Measurements from ENCODE around the gene RLN3. TPM values are rescaled to one million over a fixed set of nuclear protein-coding genes. Genes with fewer than 3 reads are reported as not detected.

Gene RLN3
- total and polyA plus RNA-seq, 10 of the 15 experiments (the other 5 are each of a cell fraction or from before 2014, with no cell fraction given): not detected

DNA sequence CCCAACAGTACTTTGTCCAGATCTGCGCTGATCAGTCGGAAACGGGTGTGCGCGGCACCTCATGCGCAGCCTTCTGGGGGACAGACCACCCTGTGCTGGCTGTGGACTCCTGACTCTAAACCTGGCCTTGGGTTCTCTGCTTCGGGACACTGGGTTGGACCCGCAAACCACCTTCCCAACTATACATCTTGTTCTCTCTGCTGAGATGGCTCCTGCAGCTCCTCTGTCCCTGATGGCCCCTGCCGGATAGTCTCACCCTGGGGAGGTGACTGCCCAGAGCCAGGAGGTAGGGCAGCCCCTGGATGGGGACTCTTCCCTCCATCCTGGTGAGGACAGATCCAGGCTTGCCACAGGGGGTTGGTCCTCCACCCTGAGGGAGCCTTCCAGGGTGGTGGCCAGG is 45.2 kb upstream of the RLN3 start (continued):
- TF ChIP-seq, protein P1, sequence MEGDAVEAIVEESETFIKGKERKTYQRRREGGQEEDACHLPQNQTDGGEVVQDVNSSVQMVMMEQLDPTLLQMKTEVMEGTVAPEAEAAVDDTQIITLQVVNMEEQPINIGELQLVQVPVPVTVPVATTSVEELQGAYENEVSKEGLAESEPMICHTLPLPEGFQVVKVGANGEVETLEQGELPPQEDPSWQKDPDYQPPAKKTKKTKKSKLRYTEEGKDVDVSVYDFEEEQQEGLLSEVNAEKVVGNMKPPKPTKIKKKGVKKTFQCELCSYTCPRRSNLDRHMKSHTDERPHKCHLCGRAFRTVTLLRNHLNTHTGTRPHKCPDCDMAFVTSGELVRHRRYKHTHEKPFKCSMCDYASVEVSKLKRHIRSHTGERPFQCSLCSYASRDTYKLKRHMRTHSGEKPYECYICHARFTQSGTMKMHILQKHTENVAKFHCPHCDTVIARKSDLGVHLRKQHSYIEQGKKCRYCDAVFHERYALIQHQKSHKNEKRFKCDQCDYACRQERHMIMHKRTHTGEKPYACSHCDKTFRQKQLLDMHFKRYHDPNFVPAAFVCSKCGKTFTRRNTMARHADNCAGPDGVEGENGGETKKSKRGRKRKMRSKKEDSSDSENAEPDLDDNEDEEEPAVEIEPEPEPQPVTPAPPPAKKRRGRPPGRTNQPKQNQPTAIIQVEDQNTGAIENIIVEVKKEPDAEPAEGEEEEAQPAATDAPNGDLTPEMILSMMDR (IDR thresholded peaks at IDR 0.05 in 2 of 3, conservative IDR thresholded peaks at IDR 0.05 in 1 of 3; ENCODE audit: control insufficient read depth in 2 of 3, extremely low read depth in 1 of 3, insufficient read depth in 1 of 3, low read depth in 3 of 3, low read length in 3 of 3): no peak
- TF ChIP-seq RAD51 (IDR thresholded peaks at IDR 0.05) (no peak), KAT2A (conservative IDR thresholded peaks at IDR 0.05; ENCODE audit: control insufficient read depth, low read depth, low read length) (no peak), SREBF1 (IDR thresholded peaks at IDR 0.05; ENCODE audit: low read length) (no peak), GATAD2B (conservative IDR thresholded peaks at IDR 0.05; ENCODE audit: low read depth) (no peak), E2F8 (IDR thresholded peaks at IDR 0.05; ENCODE audit: low read depth, partially characterized antibody) (no peak)

DNA sequence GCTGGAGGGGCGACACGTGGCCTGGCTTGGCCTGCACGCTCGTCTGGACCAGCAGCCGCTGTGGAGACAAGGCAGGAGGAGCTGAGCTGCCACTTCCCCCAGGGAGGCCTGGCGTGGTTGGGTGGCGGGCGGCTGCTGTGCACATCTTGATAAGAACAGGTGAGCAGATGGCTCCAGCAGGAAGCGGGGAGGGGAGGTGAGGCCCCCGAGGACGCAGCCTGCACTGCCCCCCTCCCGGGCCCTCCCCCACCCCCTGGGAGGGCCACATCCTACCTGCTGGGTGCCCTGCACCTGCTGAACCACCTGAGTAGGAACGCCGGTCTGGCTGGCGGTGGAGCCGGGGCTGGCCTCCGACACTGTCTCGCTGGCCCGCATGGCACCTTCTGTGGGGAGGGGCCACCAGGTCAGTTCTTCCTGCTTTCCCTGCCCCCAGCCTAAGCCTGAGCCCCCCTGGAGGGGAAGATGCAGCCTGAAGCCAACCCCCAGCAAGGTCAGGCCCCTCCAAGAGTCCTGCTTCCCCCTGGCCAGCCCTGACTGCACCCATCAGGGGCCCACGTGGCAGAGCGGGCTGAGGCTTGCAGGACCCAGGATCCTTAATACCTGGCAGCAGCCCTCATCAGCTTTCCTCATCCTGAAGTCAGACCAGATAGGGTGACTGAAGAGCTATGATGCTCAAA is 44.6 kb upstream of the RLN3 start:
- H3K9ac ChIP-seq (ENCODE audit: control insufficient read depth, insufficient read depth, low read length): no peak overlapping the region
- no peak overlapping the region for H3K4me2 ChIP-seq (ENCODE audit: control insufficient read depth, insufficient read depth)
- H3K27ac ChIP-seq (ENCODE audit: control insufficient read depth, insufficient read depth): no peak overlapping the region
- ChIA-PET RAD21 (ENCODE audit: unreplicated experiment) (interaction anchor here (0.6 kb wide), 1 partner anchor 70 kb away, joined by 3 read pairs; no protein-coding TSS in a partner anchor), CTCF (interaction anchor here (0.8 kb wide), 1 partner anchor 89 kb away, joined by 4 read pairs; the partner anchor contains the start of gene MISP3), POLR2A (no interaction called here), SMC1A (ENCODE audit: uncharacterized antibody, unreplicated experiment) (no interaction called here)
- peaks cover 27% of the 10 kb centered on the region for H3K4me1 ChIP-seq (ENCODE audit: control insufficient read depth, insufficient read depth, low read length)
- DNase-seq (ENCODE audit: low read depth, low spot score) (no peak), ATAC-seq (no peak), FAIRE-seq (no peak)
- intact Hi-C loops (cut with micrococcal nuclease; ENCODE audit: unreplicated experiment): loop anchor here (10.0 kb wide), 1 partner anchor 51 kb away; the partner anchor contains the start of gene IL27RA
- H2AFZ ChIP-seq (ENCODE audit: control insufficient read depth, low read depth, low read length): no peak overlapping the region
- H3K9me3 ChIP-seq (replicated peaks; ENCODE audit: control insufficient read depth, insufficient read depth, low read length): no peaks in the 10 kb centered on the region
- no peak overlapping the region for H3K4me3 ChIP-seq
- no peaks in the 10 kb centered on the region for H3K79me2 ChIP-seq (ENCODE audit: control insufficient read depth, insufficient read depth, low read length)
- no peaks in the 10 kb centered on the region for H3K27me3 ChIP-seq (replicated peaks in 1 of 2; ENCODE audit: control insufficient read depth in 2 of 2, insufficient read depth in 2 of 2, low read length in 1 of 2)
- in situ Hi-C loops (cut with MboI): no loop called here
- H3K36me3 ChIP-seq (ENCODE audit: control insufficient read depth in 2 of 2, insufficient read depth in 2 of 2, low read length in 1 of 2): no peaks in the 10 kb centered on the region; a peak in 1 of 4 replicates
- TF ChIP-seq IRF4 (IDR thresholded peaks at IDR 0.05; ENCODE audit: low read depth, low read length) (no peak), PAX8 (IDR thresholded peaks at IDR 0.05) (no peak), CREB1 (IDR thresholded peaks at IDR 0.05; ENCODE audit: low read depth) (no peak), ESRRA (IDR thresholded peaks at IDR 0.05; ENCODE audit: low read length) (no peak)
- H4K20me1 ChIP-seq (ENCODE audit: control insufficient read depth, insufficient read depth): no peaks in the 10 kb centered on the region
- no TSS peak for BruUV-seq (replicated peaks)
- WGBS (ENCODE audit: insufficient coverage, insufficient replicate concordance, low lambda C conversion rate, missing lambda C conversion rate): 49% methylated on average over 19 of the region's 21 CpGs
